Thoracic aorta (tissue), 2 donors: Measurements from ENCODE around the gene AK5. TPM values are rescaled to one million over a fixed set of nuclear protein-coding genes. Genes with fewer than 3 reads are reported as not detected.

Experiments used
- ATAC-seq: fragments of 150-250 bp; one replicate; pipeline ENCODE4 v1.8.0; 2017; ENCODE audit warnings: low read depth; ENCODE audit not compliant: insufficient number of reproducible peaks, low FRiP score
- DNase-seq: peaks from one replicate; pipeline ENCODE4 v3.0.0-alpha.2; 2020; ENCODE audit warnings: low spot score
- H3K27ac ChIP-seq, 2 donors: fragments of 200-600 bp; sonication (generic); 1 replicate in 1 of 2; 2 replicates in 1 of 2; pipeline ENCODE4 v1.5.1; 2016; ENCODE audit warnings: mild to moderate bottlenecking in 2 of 2, moderate library complexity in 2 of 2
- H3K27me3 ChIP-seq: fragments of 200-600 bp; sonication (generic); replicated peaks from 2 replicates; pipeline ENCODE4 v1.6.0; 2016; ENCODE audit warnings: mild to moderate bottlenecking; ENCODE audit not compliant: insufficient read depth
- H3K36me3 ChIP-seq: fragments of 200-600 bp; sonication (generic); one replicate; pipeline ENCODE4 v1.5.1; 2016
- H3K4me1 ChIP-seq, 2 donors: fragments of 200-600 bp; sonication (generic); 1 replicate in 1 of 2; 2 replicates in 1 of 2; pipeline versions ENCODE4 v1.5.1 to v1.6.0; 2016; ENCODE audit warnings: low read depth in 2 of 2, mild to moderate bottlenecking in 1 of 2; ENCODE audit not compliant: control insufficient read depth in 1 of 2
- H3K4me3 ChIP-seq: fragments of 200-600 bp; sonication (generic); 2 replicates; pipeline ENCODE4 v1.5.1; 2016; ENCODE audit warnings: mild to moderate bottlenecking
- H3K9me3 ChIP-seq: fragments of 200-600 bp; sonication (generic); 2 replicates; pipeline ENCODE4 v1.5.1; 2016
- total RNA-seq, 2 donors: library from RNA; depleted of rRNA; stranded (reverse); fragments of >200 nt; gene quantifications; one replicate each; pipeline versions ENCODE4 v1.1.0 to v1.2.3, GENCODE V29; 2016
- TF ChIP-seq, protein P1 (sequence below): fragments of 200-600 bp; sonication (generic); IDR thresholded peaks from one replicate; pipeline ENCODE4 v1.5.1; 2019; ENCODE audit warnings: antibody characterized with exemption

The AK5 gene
- total RNA-seq, 2 donors from 2014 or later: 0.56 to 1.4 TPM

DNA sequence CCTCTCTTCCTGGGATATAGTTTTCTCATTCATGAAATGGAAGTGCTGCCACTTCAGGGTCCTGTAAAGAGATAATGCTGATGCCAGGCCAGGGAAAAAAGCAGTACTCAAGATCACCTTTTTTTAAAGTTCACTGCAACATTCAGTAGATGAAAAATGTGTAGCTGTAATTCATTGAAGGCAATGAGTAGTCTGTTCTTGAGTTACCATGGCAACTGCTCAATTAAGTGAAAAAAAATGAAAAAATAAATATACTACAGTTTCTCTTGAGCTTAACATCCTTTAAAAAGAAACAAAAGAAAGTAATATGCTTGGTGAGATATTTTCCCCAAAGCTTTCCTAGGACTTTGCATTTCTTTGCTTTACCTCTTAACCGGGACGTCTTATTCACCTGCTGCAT, 183.3 kb downstream of the AK5 start:
- Histone ChIP-seq H3K9me3 (no peaks in the 10 kb centered on the region), H3K4me3 (no peak overlapping the region), H3K27ac (no peak overlapping the region), H3K27me3 (no peaks in the 10 kb centered on the region), H3K4me1 (peaks cover 11 to 16% of the 10 kb centered on the region in 2 donors), H3K36me3 (no peaks in the 10 kb centered on the region)
- ATAC-seq: no peak
- DNase-seq: no peak
- TF ChIP-seq, protein P1, sequence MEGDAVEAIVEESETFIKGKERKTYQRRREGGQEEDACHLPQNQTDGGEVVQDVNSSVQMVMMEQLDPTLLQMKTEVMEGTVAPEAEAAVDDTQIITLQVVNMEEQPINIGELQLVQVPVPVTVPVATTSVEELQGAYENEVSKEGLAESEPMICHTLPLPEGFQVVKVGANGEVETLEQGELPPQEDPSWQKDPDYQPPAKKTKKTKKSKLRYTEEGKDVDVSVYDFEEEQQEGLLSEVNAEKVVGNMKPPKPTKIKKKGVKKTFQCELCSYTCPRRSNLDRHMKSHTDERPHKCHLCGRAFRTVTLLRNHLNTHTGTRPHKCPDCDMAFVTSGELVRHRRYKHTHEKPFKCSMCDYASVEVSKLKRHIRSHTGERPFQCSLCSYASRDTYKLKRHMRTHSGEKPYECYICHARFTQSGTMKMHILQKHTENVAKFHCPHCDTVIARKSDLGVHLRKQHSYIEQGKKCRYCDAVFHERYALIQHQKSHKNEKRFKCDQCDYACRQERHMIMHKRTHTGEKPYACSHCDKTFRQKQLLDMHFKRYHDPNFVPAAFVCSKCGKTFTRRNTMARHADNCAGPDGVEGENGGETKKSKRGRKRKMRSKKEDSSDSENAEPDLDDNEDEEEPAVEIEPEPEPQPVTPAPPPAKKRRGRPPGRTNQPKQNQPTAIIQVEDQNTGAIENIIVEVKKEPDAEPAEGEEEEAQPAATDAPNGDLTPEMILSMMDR: no peak

- TF ChIP-seq, protein P1: no peak
- H3K9me3 ChIP-seq: no peaks in the 10 kb centered on the region
Observed at GRCh38 chr1:77465922-77466321, 184.1 kb downstream of the AK5 start.

GRCh38 chr1:77467021-77467595, 185.3 kb downstream of the AK5 start:
- peaks cover 11 to 16% of the 10 kb centered on the region in 2 donors for H3K4me1 ChIP-seq
- no peaks in the 10 kb centered on the region for H3K27me3 ChIP-seq
- H3K27ac ChIP-seq: no peak overlapping the region
- DNase-seq (no peak), ATAC-seq (no peak)
- no peaks in the 10 kb centered on the region for H3K36me3 ChIP-seq
- H3K9me3 ChIP-seq: no peaks in the 10 kb centered on the region
- H3K4me3 ChIP-seq: no peak overlapping the region
- TF ChIP-seq, protein P1: no peak

More at GRCh38 chr1:77465922-77466321, 184.1 kb downstream of the AK5 start:
- no peak overlapping the region for H3K27ac ChIP-seq
- DNase-seq (no peak), ATAC-seq (no peak)
- H3K4me3 ChIP-seq: no peak overlapping the region
- no peaks in the 10 kb centered on the region for H3K27me3 ChIP-seq
- no peaks in the 10 kb centered on the region for H3K36me3 ChIP-seq
- peaks cover 11 to 16% of the 10 kb centered on the region in 2 donors for H3K4me1 ChIP-seq

GRCh38 chr1:77467741-77468140, 185.9 kb downstream of the AK5 start:
- no peaks in the 10 kb centered on the region for H3K9me3 ChIP-seq
- peaks cover 11 to 16% of the 10 kb centered on the region in 2 donors for H3K4me1 ChIP-seq
- no peaks in the 10 kb centered on the region for H3K36me3 ChIP-seq
- ATAC-seq: no peak
- no peaks in the 10 kb centered on the region for H3K27me3 ChIP-seq
- DNase-seq: no peak
- peak overlapping the region in 1 of 2 donors; percentile 35 for H3K27ac ChIP-seq
- H3K4me3 ChIP-seq: no peak overlapping the region
- TF ChIP-seq, protein P1: no peak

- Histone ChIP-seq H3K36me3 (no peaks in the 10 kb centered on the region), H3K4me3 (no peak overlapping the region), H3K4me1 (peaks cover 11 to 16% of the 10 kb centered on the region in 2 donors), H3K27me3 (no peaks in the 10 kb centered on the region), H3K27ac (peak overlapping the region; percentile 32 to 35), H3K9me3 (no peaks in the 10 kb centered on the region)
- TF ChIP-seq, protein P1: no peak
- ATAC-seq (no peak), DNase-seq (no peak)
Observed at GRCh38 chr1:77468257-77468948, 186.6 kb downstream of the AK5 start.
